Measurements from ENCODE around the gene THAP8.
"Not testable (repeated sequence)": the region's sequence is repeated elsewhere in the genome, so short reads cannot be mapped to it uniquely, and the experiment has no call there.

THAP8 gene

GRCh38 chr19:36054119-36054732, at the start of gene THAP8:
Gene THAP8, minus strand, starts transcription at chr19:36054285. Its CDS starts 68 bp downstream, at chr19:36054217.
- DNase-seq: peak; percentile 100

GRCh38 chr19:36103040-36103626, 49.0 kb upstream of the THAP8 start:
- no peak for DNase-seq

- no peak for DNase-seq
Measured at GRCh38 chr19:36101550-36102327, 47.7 kb upstream of the THAP8 start.

GRCh38 chr19:36100476-36100875, 46.4 kb upstream of the THAP8 start:
- peak; percentile 79 for DNase-seq

GRCh38 chr19:36099166-36099785, 45.2 kb upstream of the THAP8 start:
- no peak for DNase-seq

- no peak for DNase-seq
Measured at GRCh38 chr19:36097036-36097435, 43.0 kb upstream of the THAP8 start.

GRCh38 chr19:36093687-36094086, 39.6 kb upstream of the THAP8 start:
- DNase-seq: no peak

- no peak for DNase-seq
Measured at GRCh38 chr19:36093146-36093662, 39.1 kb upstream of the THAP8 start.

- no peak for DNase-seq
Measured at GRCh38 chr19:36092566-36092965, 38.5 kb upstream of the THAP8 start.

GRCh38 chr19:36090910-36091695, 37.0 kb upstream of the THAP8 start:
- no peak for DNase-seq

GRCh38 chr19:36089847-36090246, 35.8 kb upstream of the THAP8 start:
- DNase-seq: no peak

- no peak for DNase-seq
Measured at GRCh38 chr19:36086326-36086725, 32.2 kb upstream of the THAP8 start.

GRCh38 chr19:36084231-36085009, 30.3 kb upstream of the THAP8 start:
- no peak for DNase-seq

GRCh38 chr19:36082916-36083315, 28.8 kb upstream of the THAP8 start:
- no peak for DNase-seq

- no peak for DNase-seq
Measured at GRCh38 chr19:36081894-36082293, 27.8 kb upstream of the THAP8 start.

- DNase-seq: no peak
Measured at GRCh38 chr19:36081385-36081784, 27.3 kb upstream of the THAP8 start.

GRCh38 chr19:36079389-36079945, 25.4 kb upstream of the THAP8 start:
- DNase-seq: no peak

- DNase-seq: no peak
Measured at GRCh38 chr19:36073121-36073876, 19.2 kb upstream of the THAP8 start.

GRCh38 chr19:36072081-36072480, 18.0 kb upstream of the THAP8 start:
- DNase-seq: no peak

- DNase-seq: not testable (repeated sequence)
Measured at GRCh38 chr19:36068810-36069499, 14.9 kb upstream of the THAP8 start.

All from hematopoietic multipotent progenitor cell treated with erythropoietin and hydrocortisone succinate and interleukin-3 and kit ligand, for 6 days (in vitro differentiated cells).